GM18909 (cell line): ENCODE measurements around the gene ERG.

Experiments used
- ATAC-seq: cut with Tn5 transposase; IDR thresholded peaks from one replicate; pipeline ENCODE4 v1.9.1; 2021; ENCODE audit warnings: mild to moderate bottlenecking; ENCODE audit not compliant: unreplicated experiment, poor library complexity

The ERG gene

DNA sequence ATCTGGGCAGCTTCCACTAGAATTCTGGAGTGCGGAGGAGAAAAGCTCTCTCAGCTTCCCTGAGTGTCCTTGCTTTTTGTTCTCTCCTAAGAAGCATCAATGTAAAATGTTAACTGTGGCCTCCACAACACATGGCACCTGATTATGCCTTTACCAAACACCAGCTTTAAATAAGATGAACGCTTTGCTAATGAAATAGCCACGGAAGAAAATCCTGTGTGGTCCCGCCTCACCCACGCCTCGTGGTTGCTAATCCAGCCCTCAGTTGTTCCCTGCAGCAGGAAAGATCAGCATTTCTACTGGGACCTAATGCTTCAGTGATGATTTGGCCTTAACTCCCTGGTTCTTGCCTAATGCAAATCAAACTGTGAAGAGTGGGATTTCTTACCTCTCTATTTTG is 1.8 kb upstream of the ERG start:
- ATAC-seq, result no peak

DNA sequence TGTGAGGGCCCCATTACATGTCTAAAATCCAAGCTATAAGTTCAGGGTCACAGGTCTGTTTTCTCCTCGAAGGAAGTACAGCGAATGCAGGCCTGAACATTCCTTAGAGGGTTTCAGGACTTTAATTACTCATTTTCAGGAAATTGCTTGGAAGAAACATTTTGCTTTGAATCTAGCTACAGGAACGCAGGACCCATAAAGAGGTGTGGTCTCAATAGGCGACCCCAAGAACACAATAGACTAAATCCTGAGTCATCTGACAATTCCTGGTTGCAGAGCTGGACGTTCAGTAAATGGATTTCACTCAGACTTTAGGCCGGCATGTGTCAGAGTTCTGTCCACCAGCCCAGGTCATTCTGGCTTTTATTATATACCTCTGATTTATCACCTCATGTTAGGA is 1.0 kb upstream of the ERG start:
- ATAC-seq, result no peak

DNA sequence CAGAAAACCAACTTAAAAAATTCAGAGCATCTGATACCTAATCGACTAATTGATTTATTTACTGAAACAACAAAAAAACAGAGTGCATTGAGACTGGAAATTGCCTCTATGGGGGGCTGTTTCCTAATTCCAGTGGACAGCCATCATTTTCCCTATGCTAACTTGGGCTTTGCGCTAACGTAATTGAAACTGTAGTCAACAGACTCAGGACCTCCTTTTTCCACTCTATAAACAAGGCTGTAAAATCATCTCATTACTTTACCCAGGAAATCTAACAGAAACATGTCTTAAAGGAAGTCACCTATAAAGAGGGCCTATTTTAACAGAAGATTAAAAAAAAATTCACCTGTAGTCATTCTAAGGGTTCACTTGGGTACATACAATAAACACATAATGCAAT is 2.1 kb downstream of the ERG start:
- ATAC-seq, result no peak

GRCh38 chr21:38495696-38496095 is 2.6 kb downstream of the ERG start:
- no peak for ATAC-seq

DNA sequence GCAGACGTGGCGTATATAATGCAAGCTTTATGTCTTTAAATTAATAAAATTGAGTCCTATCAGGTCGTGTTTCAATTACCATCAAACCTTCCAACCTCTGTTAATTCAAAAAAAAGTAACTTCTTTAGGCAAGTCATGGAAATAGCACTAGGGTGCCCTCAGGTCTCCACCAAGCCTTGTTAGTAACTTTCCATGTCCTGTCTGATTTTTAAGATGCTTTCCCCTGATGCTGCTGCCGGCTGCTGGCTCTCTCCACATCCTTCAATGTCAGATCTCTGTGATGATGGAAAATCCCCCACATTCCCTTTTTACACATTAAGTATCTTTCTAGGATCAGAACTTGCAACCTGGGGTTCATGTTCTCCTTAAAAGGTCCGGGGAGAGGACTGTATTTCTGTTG is 3.0 kb downstream of the ERG start:
- no peak for ATAC-seq

- no peak for ATAC-seq
These were observed 3.6 kb downstream of the ERG start for GRCh38 chr21:38494703-38495102.

DNA sequence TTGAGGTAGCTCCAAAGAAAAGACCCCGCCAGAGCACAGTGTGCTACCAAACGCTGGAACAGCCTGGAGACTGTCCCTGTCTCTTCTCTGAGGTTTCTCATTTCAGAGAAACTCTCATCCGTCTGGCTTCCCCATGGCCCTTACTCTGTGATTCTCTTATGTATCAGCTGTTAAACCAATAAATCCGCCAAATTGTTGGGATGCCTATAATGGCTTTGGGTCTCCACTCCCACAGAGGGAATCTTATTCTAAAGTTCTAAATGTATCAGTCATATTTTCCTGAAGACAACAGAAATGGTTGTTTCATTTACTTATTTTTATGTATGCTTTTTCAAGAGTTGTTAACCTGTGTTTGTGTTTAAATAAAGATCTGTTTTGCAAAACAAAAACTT is 4.0 kb downstream of the ERG start:
- ATAC-seq, result no peak

DNA sequence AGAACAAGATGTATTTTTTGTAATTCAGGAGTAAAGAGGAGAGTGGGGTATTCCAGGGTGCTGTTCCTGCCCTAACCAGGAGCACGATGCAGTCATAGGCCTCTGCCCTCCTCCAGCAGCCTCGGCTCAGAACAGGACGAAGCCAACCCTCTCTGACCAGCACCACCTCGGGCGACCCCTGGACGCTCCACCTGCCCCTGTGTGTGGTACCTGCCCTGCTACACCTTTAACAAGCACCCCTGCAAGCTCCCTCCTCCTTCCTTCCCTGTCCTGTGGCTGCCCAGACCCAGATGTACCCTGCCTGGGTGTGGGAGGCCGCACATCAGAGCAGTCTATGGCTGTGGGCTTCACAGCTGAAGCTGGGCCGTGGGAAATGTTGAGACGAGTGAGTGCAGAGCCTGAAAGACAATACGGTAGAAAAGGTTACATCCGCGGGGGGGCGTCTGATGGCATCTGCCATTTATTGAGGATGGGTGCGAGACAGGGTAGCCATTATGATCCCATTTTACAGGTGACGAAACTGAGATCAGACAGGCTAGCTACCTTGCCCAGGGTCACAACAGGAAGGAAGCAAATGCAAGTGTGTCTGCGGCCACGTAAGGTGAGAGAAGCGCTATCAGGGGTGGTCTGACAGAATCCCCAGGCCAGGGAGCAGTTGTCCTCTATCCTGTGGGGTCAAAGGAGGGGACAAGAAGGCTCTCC is 4.6 kb downstream of the ERG start:
- no peak for ATAC-seq

DNA sequence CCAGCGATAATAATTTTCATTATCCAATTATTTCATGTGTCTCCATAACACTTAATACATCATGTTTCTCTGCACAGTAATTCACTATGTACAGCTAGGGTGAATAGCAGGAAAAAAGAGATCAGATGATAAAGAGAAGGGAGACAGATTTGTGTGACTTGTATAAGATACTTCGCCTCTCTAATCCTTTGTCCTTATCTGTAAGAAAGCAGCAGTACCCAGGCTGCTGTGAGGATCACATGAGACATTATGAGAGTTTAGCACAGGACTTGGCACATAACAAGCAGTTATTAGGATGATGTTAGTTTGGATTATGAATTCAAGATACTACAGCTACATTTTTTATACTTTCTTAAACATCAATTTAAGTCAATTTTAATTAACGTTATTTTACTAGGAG is 6.3 kb downstream of the ERG start:
- no peak for ATAC-seq

GRCh38 chr21:38491536-38491935 is 6.7 kb downstream of the ERG start:
- ATAC-seq, result no peak

- no peak for ATAC-seq
These were observed 7.8 kb downstream of the ERG start for GRCh38 chr21:38490411-38491020.

- no peak for ATAC-seq
These were observed 8.5 kb downstream of the ERG start for GRCh38 chr21:38489729-38490128.

GRCh38 chr21:38489271-38489652 is 9.0 kb downstream of the ERG start:
- no peak for ATAC-seq

- ATAC-seq, result no peak
These were observed 9.5 kb downstream of the ERG start for GRCh38 chr21:38488640-38489270.

- no peak for ATAC-seq
These were observed 10.2 kb downstream of the ERG start for GRCh38 chr21:38487901-38488639.

DNA sequence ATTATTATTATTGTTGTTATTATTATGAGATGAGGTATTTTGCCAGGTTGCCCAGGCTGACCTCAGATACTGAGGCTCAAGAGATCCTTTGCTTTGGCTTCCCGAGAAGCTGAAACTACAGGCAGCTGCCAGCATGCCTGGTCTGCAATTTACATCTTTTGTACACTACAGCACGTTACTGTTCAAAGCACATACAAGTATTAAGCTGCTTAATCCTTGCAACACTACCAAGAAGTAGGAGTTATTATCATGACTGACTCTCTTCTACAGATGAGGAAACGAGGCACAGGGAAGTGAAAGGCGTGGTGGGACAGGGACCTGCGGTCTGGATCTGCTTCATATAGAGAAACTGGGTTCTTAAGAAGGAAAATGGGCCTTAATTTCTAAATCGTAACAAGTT is 11.6 kb downstream of the ERG start:
- no peak for ATAC-seq

GRCh38 chr21:38486221-38486620 is 12.1 kb downstream of the ERG start:
- ATAC-seq, result no peak

DNA sequence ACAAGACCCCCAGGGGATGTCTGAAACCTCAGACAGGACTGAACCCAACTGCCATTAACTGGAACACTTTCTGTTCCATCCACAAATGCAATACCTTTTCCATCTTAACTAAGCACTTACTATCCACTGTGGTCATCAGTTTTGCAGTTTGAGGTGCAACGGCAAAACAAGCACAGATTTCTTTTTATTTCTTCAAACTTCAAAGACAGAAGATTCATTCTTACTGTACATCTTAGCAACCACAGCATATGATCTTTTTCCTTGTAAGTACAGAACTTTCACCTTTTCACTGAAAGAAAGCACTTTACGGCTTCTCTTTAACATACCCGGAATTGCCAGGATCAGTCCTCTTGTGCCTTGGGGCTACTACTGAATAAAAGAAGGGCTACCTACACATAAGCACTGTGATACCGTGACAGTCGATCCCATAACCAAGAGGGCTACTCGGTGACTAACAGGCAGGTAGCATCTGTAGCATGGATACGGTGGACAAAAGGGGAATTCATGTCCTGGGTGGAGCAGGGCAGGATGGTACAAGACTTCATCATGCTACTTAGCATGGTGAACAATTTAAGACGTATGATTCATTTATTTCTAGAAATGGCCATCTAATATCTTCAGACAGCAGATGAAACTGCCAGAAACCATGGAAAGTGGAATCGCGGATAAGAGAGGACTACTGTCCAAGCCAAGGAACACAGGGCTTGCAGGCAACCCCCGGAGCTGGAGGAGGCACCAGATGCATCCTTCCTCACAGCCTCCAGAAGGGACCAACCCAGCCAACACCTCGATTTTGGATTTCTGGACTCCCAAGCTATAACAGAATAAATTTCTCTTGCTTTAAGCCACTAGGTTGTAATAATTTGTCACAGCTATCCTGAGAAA is 18.4 kb downstream of the ERG start:
- no peak for ATAC-seq

GRCh38 chr21:38478782-38479181 is 19.5 kb downstream of the ERG start:
- no peak for ATAC-seq

DNA sequence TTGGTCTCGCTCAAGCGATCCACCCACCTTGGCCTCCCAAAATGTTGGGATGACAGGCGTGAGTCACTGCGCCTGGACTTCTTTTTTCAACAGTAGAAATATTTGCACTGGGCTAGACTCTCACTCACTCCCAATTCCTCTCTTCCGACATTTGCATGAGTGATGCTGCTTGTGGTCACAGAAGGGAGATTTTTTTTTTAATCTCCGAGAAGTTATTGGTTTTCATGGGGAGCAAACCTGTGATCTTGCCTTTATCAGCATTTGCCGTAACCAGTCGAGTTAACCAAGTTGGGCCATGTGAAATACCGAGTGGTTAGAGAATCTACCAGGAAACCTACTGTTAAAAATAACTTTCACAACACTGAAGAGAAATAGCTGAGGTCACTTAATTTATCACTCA is 21.1 kb downstream of the ERG start:
- ATAC-seq, result no peak
